GM06990 (cell line): ENCODE data around the gene ATG14.
A peak's percentile ranks its signal among the peaks of the same experiment; 100 is the strongest.
"Not testable (repeated sequence)": the region's sequence is repeated elsewhere in the genome, so short reads cannot be mapped to it uniquely, and the experiment has no call there.

Experiments
- DNase-seq: peaks from one replicate; pipeline ENCODE4 v3.0.0-alpha.2; 2011; ENCODE audit not compliant: insufficient read length; ENCODE audit errors: extremely low read depth
- H3K27me3 ChIP-seq: replicated peaks from 2 replicates; pipeline ENCODE4 v1.6.0; 2011; ENCODE audit warnings: low read length; ENCODE audit not compliant: control insufficient read depth, insufficient read depth
- H3K36me3 ChIP-seq: 2 replicates; pipeline ENCODE4 v1.5.1; 2011; ENCODE audit warnings: low read length; ENCODE audit not compliant: control insufficient read depth, insufficient read depth
- H3K4me3 ChIP-seq: replicated peaks from 2 replicates; pipeline ENCODE4 v1.5.1; 2011; ENCODE audit warnings: low read depth, mild to moderate bottlenecking, control low read depth, low read length
- CTCF ChIP-seq: IDR thresholded peaks from 2 replicates; pipeline ENCODE4 v1.5.1; 2011; ENCODE audit warnings: low read length, control low read depth, mild to moderate bottlenecking, inconsistent platforms; ENCODE audit not compliant: insufficient read depth, poor library complexity, severe bottlenecking

ATG14 gene

DNA sequence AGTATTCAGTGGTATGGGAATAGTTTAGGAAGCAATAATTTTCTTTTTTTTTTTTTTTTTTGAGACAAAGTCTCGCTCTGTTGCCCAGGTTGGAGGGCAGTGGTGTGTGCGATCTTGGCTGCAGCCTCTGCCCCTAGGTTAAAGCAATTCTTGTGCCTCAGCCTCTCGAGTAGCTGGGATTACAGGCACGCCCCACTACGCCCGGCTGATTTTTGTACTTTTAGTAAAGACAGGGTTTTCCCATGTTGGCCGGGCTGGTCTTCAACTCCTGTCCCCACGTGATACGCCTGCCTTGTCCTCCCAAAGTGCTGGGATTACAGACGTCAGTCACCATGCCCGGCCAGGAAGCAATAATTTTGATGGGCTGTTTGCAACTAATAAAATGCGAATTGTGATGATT lies 62.1 kb downstream of the ATG14 start:
- TF ChIP-seq CTCF: no peak
- peak overlapping the region; percentile 27; the same call in 1 of the 2 replicates for H3K4me3 ChIP-seq
- no peaks in the 10 kb centered on the region for H3K27me3 ChIP-seq
- H3K36me3 ChIP-seq: peaks cover 6% of the 10 kb centered on the region
- DNase-seq: no peak

DNA sequence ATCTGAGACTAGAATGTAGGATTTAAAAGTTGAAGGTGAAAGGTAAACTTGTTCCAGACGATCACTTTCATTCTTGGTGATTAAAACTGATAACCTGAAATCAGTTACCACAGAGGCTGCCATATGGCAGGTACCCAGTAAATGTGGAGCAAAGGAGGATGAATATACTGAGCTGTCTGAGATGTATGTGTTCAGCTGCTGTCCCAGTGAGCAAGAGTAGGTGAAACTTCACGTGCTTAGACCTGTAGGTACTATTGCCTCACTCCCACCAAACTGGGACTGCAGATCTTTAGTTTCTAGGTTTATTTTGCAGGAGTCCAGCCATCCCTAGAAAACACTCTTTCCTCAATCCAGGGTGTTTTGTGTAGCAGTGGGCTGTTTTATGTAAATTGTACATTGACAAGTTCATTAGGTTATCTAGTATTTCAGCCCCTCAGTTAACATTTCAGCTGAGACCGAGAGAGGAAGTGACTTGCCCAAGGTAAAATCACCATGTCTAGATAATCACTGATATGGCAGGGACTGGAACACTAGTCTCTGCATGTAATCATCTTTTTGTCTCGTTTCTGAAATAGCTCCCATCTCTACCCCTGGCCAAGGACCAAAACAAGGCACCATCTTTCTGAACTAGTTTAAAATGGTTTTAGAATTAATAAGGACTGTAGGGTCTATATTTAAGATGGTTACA lies 62.7 kb downstream of the ATG14 start:
- peaks cover 6% of the 10 kb centered on the region for H3K36me3 ChIP-seq
- no peak for DNase-seq
- H3K27me3 ChIP-seq: no peaks in the 10 kb centered on the region
- TF ChIP-seq CTCF: no peak
- H3K4me3 ChIP-seq: peak overlapping the region; percentile 27; the same call in 1 of the 2 replicates

DNA sequence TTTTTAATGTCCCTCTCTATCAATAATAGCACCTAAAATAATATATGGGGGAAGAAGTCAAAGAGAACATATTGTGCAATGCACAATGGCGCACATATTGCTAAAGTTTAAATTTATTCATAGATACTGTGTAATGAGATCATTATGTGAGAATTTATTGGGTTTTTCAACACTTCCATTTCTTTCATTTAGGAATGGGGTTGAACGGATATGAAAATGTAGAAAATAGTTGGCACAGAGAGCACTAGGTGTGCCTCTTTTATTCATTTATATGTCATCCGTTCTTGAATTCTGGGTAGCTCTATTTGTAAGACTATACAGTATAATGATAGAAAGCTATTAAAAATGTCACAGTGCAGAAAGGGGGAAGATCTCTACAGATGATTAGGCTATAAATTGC lies 63.9 kb downstream of the ATG14 start:
- H3K27me3 ChIP-seq: no peaks in the 10 kb centered on the region
- DNase-seq: no peak
- peaks cover 6% of the 10 kb centered on the region for H3K36me3 ChIP-seq
- TF ChIP-seq CTCF: no peak
- no peak overlapping the region for H3K4me3 ChIP-seq

GRCh38 chr14:55347040-55347439 lies 64.6 kb downstream of the ATG14 start:
- no peak for DNase-seq
- H3K27me3 ChIP-seq: no peaks in the 10 kb centered on the region
- no peak for TF ChIP-seq CTCF
- H3K36me3 ChIP-seq: peaks cover 3% of the 10 kb centered on the region
- no peak overlapping the region for H3K4me3 ChIP-seq

- not testable (repeated sequence) for DNase-seq, H3K27me3 ChIP-seq, H3K36me3 ChIP-seq, H3K4me3 ChIP-seq
Measured at GRCh38 chr14:55344582-55345163, 67.0 kb downstream of the ATG14 start.

- no peak for TF ChIP-seq CTCF
- DNase-seq: no peak
- Histone ChIP-seq H3K36me3 (no peaks in the 10 kb centered on the region), H3K27me3 (no peaks in the 10 kb centered on the region), H3K4me3 (no peak overlapping the region)
Measured at GRCh38 chr14:55341781-55342180, 69.8 kb downstream of the ATG14 start.
